Natural killer cell (primary cell): ENCODE results near the gene PRRX2. TPM values are rescaled to one million over a fixed set of nuclear protein-coding genes. Genes with fewer than 3 reads are reported as not detected.

Experiments used
- ATAC-seq, 3 donors: fragments of 150-1000 bp in 2 of 3; fragments of 200-7000 bp in 1 of 3; cut with Tn5 transposase; 1 replicate in 1 of 3; 2 replicates in 2 of 3; pipeline ENCODE4 v1.10.0; 2021; ENCODE audit warnings: mild to moderate bottlenecking in 2 of 3, moderate library complexity in 2 of 3
- DNase-seq, 2 donors: peaks; one replicate each; pipeline versions ENCODE4 v3.0.0 to v3.0.0-alpha.2; 2013 to 2021; ENCODE audit warnings: mixed read lengths in 1 of 2
- H3K27ac ChIP-seq: one replicate; pipeline ENCODE4 v1.5.1; 2013; ENCODE audit warnings: mild to moderate bottlenecking, low read length
- H3K27me3 ChIP-seq: one replicate; pipeline ENCODE4 v1.6.1; 2013; ENCODE audit warnings: low read length; ENCODE audit not compliant: control insufficient read depth, insufficient read depth
- H3K36me3 ChIP-seq: one replicate; pipeline ENCODE4 v1.6.1; 2013; ENCODE audit warnings: low read length; ENCODE audit not compliant: control insufficient read depth, insufficient read depth
- H3K4me1 ChIP-seq: one replicate; pipeline ENCODE4 v1.6.1; 2013; ENCODE audit warnings: low read length; ENCODE audit not compliant: control insufficient read depth, insufficient read depth
- H3K4me3 ChIP-seq: one replicate; pipeline ENCODE4 v1.5.1; 2013; ENCODE audit warnings: low read length
- H3K9me3 ChIP-seq: one replicate; pipeline ENCODE4 v1.6.1; 2013; ENCODE audit warnings: low read length; ENCODE audit not compliant: control insufficient read depth, insufficient read depth
- H3K27ac Mint-ChIP-seq, 2 donors: one replicate each; pipeline ENCODE4 v1.8.0; 2022; ENCODE audit warnings: mild to moderate bottlenecking in 2 of 2, mixed read lengths in 2 of 2, moderate library complexity in 1 of 2
- H3K27me3 Mint-ChIP-seq, 2 donors: one replicate each; pipeline ENCODE4 v1.8.0; 2022; ENCODE audit warnings: low read depth in 2 of 2, mixed read lengths in 2 of 2
- H3K36me3 Mint-ChIP-seq: one replicate; pipeline ENCODE4 v1.8.0; 2022; ENCODE audit warnings: mixed read lengths
- H3K4me1 Mint-ChIP-seq, 2 donors: one replicate each; pipeline ENCODE4 v1.8.0; 2022; ENCODE audit warnings: mixed read lengths in 2 of 2
- H3K4me3 Mint-ChIP-seq: one replicate; pipeline ENCODE4 v1.8.0; 2022; ENCODE audit warnings: mild to moderate bottlenecking, moderate library complexity, mixed read lengths
- H3K9me3 Mint-ChIP-seq, 2 donors: one replicate each; pipeline ENCODE4 v1.8.0; 2022; ENCODE audit warnings: mixed read lengths in 2 of 2
- WGBS: methylation state at CpG from one replicate; pipeline ENCODE4 v1.1.7; 2013; ENCODE audit warnings: missing lambda C conversion rate; ENCODE audit not compliant: insufficient coverage; 5-methylcytosine and 5-hydroxymethylcytosine counted together
- intact Hi-C: fragments of 100-400 bp; cut with micrococcal nuclease; formaldehyde crosslinking; loops from one replicate; pipeline ENCODE4 v1.14.2; 2022
- total RNA-seq, 4 donors: library from RNA; stranded (reverse); fragments of 120-200 nt in 1 of 4; gene quantifications; one replicate each; pipeline versions ENCODE4 v1.2.3 to v1.2.4, GENCODE V29; 2013 to 2022
- TF ChIP-seq, protein P1 (sequence below): fragments of 200-600 bp; IDR thresholded peaks from one replicate; pipeline ENCODE4 v1.8.0; 2022; ENCODE audit warnings: antibody characterized with exemption

PRRX2 gene
- total RNA-seq, 3 donors from 2014 or later (not counting 1 experiment from before 2014, with no cell fraction given), result not detected

GRCh38 chr9:129694243-129694646 is 28.8 kb downstream of the PRRX2 start:
- intact Hi-C loops, result no loop called here
- Mint-ChIP-seq H3K27me3 (peaks cover 16 to 26% of the 10 kb centered on the region in 2 donors), H3K4me3 (no peak overlapping the region), H3K4me1 (no peaks in the 10 kb centered on the region), H3K9me3 (no peaks in the 10 kb centered on the region), H3K27ac (no peak overlapping the region), H3K36me3 (no peaks in the 10 kb centered on the region)
- H3K27me3 ChIP-seq, result peaks cover 17% of the 10 kb centered on the region
- H3K36me3 ChIP-seq, result no peaks in the 10 kb centered on the region
- TF ChIP-seq, protein P1, sequence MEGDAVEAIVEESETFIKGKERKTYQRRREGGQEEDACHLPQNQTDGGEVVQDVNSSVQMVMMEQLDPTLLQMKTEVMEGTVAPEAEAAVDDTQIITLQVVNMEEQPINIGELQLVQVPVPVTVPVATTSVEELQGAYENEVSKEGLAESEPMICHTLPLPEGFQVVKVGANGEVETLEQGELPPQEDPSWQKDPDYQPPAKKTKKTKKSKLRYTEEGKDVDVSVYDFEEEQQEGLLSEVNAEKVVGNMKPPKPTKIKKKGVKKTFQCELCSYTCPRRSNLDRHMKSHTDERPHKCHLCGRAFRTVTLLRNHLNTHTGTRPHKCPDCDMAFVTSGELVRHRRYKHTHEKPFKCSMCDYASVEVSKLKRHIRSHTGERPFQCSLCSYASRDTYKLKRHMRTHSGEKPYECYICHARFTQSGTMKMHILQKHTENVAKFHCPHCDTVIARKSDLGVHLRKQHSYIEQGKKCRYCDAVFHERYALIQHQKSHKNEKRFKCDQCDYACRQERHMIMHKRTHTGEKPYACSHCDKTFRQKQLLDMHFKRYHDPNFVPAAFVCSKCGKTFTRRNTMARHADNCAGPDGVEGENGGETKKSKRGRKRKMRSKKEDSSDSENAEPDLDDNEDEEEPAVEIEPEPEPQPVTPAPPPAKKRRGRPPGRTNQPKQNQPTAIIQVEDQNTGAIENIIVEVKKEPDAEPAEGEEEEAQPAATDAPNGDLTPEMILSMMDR, result no peak
- WGBS, result 87% methylated on average over 11 of the region's 11 CpGs
- no peaks in the 10 kb centered on the region for H3K9me3 ChIP-seq
- H3K4me1 ChIP-seq, result no peaks in the 10 kb centered on the region
- no peak overlapping the region for H3K27ac ChIP-seq
- ATAC-seq (no peak), DNase-seq (no peak)
- H3K4me3 ChIP-seq, result no peak overlapping the region

DNA sequence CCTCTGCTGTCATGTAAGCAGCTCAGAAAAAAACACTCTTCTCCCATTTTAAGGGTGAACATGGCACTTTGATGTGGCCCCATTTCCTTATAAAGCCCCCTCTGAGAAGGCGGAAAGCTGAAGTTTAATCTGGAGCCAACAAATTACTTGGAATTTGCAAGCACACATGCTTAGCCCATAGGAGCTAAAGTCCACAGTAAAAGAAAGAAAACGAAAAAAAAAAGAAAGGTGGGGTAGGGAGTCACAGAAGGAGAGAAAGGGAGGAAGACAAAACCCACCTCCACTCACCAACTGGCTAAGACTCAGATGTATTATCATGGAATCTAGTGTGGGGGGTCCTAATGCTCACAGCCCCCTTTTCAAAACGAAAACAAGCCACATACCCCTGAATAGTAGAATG is 30.4 kb downstream of the PRRX2 start:
- peaks cover 16 to 32% of the 10 kb centered on the region in 2 donors for H3K27me3 Mint-ChIP-seq
- H3K4me3 Mint-ChIP-seq, result no peak overlapping the region
- no peak overlapping the region for H3K27ac Mint-ChIP-seq
- TF ChIP-seq, protein P1, result no peak
- H3K9me3 Mint-ChIP-seq, result no peaks in the 10 kb centered on the region
- H3K36me3 Mint-ChIP-seq, result no peaks in the 10 kb centered on the region
- H3K9me3 ChIP-seq, result no peaks in the 10 kb centered on the region
- intact Hi-C loops, result no loop called here
- ATAC-seq (no peak), DNase-seq (no peak)
- H3K27ac ChIP-seq, result no peak overlapping the region
- no peaks in the 10 kb centered on the region for H3K36me3 ChIP-seq
- H3K4me1 Mint-ChIP-seq, result no peaks in the 10 kb centered on the region
- H3K4me1 ChIP-seq, result no peaks in the 10 kb centered on the region
- WGBS, result 75% methylated on average over 1 of the region's 3 CpGs
- peaks cover 17% of the 10 kb centered on the region for H3K27me3 ChIP-seq
- H3K4me3 ChIP-seq, result no peak overlapping the region

- Histone ChIP-seq H3K9me3 (no peaks in the 10 kb centered on the region), H3K4me1 (no peaks in the 10 kb centered on the region), H3K27me3 (peaks cover 17% of the 10 kb centered on the region), H3K36me3 (no peaks in the 10 kb centered on the region), H3K4me3 (no peak overlapping the region), H3K27ac (no peak overlapping the region)
- Mint-ChIP-seq H3K4me3 (no peak overlapping the region), H3K4me1 (no peaks in the 10 kb centered on the region), H3K27me3 (peaks cover 16 to 34% of the 10 kb centered on the region in 2 donors), H3K36me3 (no peaks in the 10 kb centered on the region), H3K27ac (no peak overlapping the region), H3K9me3 (no peaks in the 10 kb centered on the region)
- WGBS, result 8% methylated on average over 71 of the region's 71 CpGs
- TF ChIP-seq, protein P1, result no peak
- ATAC-seq, result no peak
- no peak for DNase-seq
- intact Hi-C loops, result no loop called here
These were observed 31.7 kb downstream of the PRRX2 start for GRCh38 chr9:129696944-129697655.
